Thoracic aorta (tissue), 2 donors: Measurements from ENCODE around the gene LGALS3BP. TPM values are rescaled to one million over a fixed set of nuclear protein-coding genes. Genes with fewer than 3 reads are reported as not detected.
"Not testable (repeated sequence)": the region's sequence is repeated elsewhere in the genome, so short reads cannot be mapped to it uniquely, and the experiment has no call there.

Source experiments
- ATAC-seq: fragments of 150-250 bp; one replicate; pipeline ENCODE4 v1.8.0; 2017; ENCODE audit warnings: low read depth; ENCODE audit not compliant: insufficient number of reproducible peaks, low FRiP score
- DNase-seq: peaks from one replicate; pipeline ENCODE4 v3.0.0-alpha.2; 2020; ENCODE audit warnings: low spot score
- H3K27ac ChIP-seq, 2 donors: fragments of 200-600 bp; sonication (generic); 1 replicate in 1 of 2; 2 replicates in 1 of 2; pipeline ENCODE4 v1.5.1; 2016; ENCODE audit warnings: mild to moderate bottlenecking in 2 of 2, moderate library complexity in 2 of 2
- H3K27me3 ChIP-seq: fragments of 200-600 bp; sonication (generic); replicated peaks from 2 replicates; pipeline ENCODE4 v1.6.0; 2016; ENCODE audit warnings: mild to moderate bottlenecking; ENCODE audit not compliant: insufficient read depth
- H3K36me3 ChIP-seq: fragments of 200-600 bp; sonication (generic); one replicate; pipeline ENCODE4 v1.5.1; 2016
- H3K4me1 ChIP-seq, 2 donors: fragments of 200-600 bp; sonication (generic); 1 replicate in 1 of 2; 2 replicates in 1 of 2; pipeline versions ENCODE4 v1.5.1 to v1.6.0; 2016; ENCODE audit warnings: low read depth in 2 of 2, mild to moderate bottlenecking in 1 of 2; ENCODE audit not compliant: control insufficient read depth in 1 of 2
- H3K4me3 ChIP-seq: fragments of 200-600 bp; sonication (generic); 2 replicates; pipeline ENCODE4 v1.5.1; 2016; ENCODE audit warnings: mild to moderate bottlenecking
- H3K9me3 ChIP-seq: fragments of 200-600 bp; sonication (generic); 2 replicates; pipeline ENCODE4 v1.5.1; 2016
- total RNA-seq, 2 donors: library from RNA; depleted of rRNA; stranded (reverse); fragments of >200 nt; gene quantifications; one replicate each; pipeline versions ENCODE4 v1.1.0 to v1.2.3, GENCODE V29; 2016
- TF ChIP-seq, protein P1 (sequence below): fragments of 200-600 bp; sonication (generic); IDR thresholded peaks from one replicate; pipeline ENCODE4 v1.5.1; 2019; ENCODE audit warnings: antibody characterized with exemption

Gene LGALS3BP
- total RNA-seq, 2 donors from 2014 or later, result 205 to 308 TPM

DNA sequence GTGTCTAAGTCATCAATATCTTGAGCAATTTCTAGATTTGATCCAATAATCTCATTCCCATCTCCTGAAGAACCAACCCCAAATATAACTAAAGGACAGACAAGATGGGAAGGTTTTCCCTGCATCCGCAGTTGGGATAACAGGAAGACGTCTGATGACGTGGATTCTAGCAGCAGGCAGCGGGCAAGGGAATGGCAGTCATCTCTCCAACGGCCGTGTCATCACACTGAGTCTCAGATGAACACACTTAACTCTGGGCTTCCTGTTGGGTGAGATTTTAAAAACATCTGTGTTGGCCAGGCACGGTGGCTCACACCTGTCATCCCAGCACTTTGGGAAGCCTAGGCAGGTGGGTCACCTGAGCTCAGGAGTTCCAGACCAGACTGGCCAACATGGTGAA is 33.6 kb downstream of the LGALS3BP start:
- DNase-seq, result no peak
- no peak for ATAC-seq
- TF ChIP-seq, protein P1, sequence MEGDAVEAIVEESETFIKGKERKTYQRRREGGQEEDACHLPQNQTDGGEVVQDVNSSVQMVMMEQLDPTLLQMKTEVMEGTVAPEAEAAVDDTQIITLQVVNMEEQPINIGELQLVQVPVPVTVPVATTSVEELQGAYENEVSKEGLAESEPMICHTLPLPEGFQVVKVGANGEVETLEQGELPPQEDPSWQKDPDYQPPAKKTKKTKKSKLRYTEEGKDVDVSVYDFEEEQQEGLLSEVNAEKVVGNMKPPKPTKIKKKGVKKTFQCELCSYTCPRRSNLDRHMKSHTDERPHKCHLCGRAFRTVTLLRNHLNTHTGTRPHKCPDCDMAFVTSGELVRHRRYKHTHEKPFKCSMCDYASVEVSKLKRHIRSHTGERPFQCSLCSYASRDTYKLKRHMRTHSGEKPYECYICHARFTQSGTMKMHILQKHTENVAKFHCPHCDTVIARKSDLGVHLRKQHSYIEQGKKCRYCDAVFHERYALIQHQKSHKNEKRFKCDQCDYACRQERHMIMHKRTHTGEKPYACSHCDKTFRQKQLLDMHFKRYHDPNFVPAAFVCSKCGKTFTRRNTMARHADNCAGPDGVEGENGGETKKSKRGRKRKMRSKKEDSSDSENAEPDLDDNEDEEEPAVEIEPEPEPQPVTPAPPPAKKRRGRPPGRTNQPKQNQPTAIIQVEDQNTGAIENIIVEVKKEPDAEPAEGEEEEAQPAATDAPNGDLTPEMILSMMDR, result no peak

GRCh38 chr17:78945455-78945854 is 34.3 kb downstream of the LGALS3BP start:
- H3K4me1 ChIP-seq, DNase-seq, H3K36me3 ChIP-seq, H3K27me3 ChIP-seq, H3K9me3 ChIP-seq, ATAC-seq, H3K27ac ChIP-seq, H3K4me3 ChIP-seq: not testable (repeated sequence)

More for the DNA sequence above, 33.6 kb downstream of the LGALS3BP start:
- H3K4me3 ChIP-seq, result no peak overlapping the region
- H3K4me1 ChIP-seq, result no peaks in the 10 kb centered on the region
- H3K27me3 ChIP-seq, result no peaks in the 10 kb centered on the region
- no peak overlapping the region for H3K27ac ChIP-seq
- no peaks in the 10 kb centered on the region for H3K36me3 ChIP-seq
- H3K9me3 ChIP-seq, result peaks cover 6% of the 10 kb centered on the region

DNA sequence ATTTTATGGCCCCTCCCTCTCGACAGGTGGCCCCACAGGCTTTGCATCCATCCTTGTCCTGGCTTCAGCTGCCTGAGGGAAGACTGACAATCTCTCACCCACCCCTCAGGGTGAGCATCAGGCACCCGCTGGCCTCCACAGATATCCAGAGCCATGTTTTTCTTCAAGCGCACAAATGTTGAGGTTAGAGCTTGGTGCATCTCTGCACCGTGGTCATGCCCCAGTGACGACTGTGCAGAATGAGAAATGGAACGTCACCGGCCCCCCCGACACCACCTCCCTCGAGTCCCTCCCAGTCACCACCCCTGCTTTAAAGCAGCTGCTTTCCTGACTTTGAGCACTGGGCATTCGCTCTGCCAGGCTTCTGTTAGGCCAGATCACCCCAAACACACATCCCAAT is 34.8 kb downstream of the LGALS3BP start:
- ATAC-seq (no peak), DNase-seq (no peak)
- Histone ChIP-seq H3K9me3 (no peaks in the 10 kb centered on the region), H3K4me3 (no peak overlapping the region), H3K4me1 (peaks cover 0 to 8% of the 10 kb centered on the region in 2 donors), H3K36me3 (no peaks in the 10 kb centered on the region), H3K27me3 (no peaks in the 10 kb centered on the region), H3K27ac (no peak overlapping the region)
- TF ChIP-seq, protein P1, result no peak

GRCh38 chr17:78944026-78944425 is 35.7 kb downstream of the LGALS3BP start:
- DNase-seq (no peak), ATAC-seq (no peak)
- TF ChIP-seq, protein P1, result no peak

GRCh38 chr17:78940708-78941107 is 39.0 kb downstream of the LGALS3BP start:
- H3K27me3 ChIP-seq, result no peaks in the 10 kb centered on the region
- H3K4me1 ChIP-seq, result peaks cover 1 to 27% of the 10 kb centered on the region in 2 donors
- TF ChIP-seq, protein P1, result no peak
- H3K36me3 ChIP-seq, result no peaks in the 10 kb centered on the region
- ATAC-seq (no peak), DNase-seq (no peak)
- H3K4me3 ChIP-seq, result no peak overlapping the region
- H3K27ac ChIP-seq, result no peak overlapping the region
- no peaks in the 10 kb centered on the region for H3K9me3 ChIP-seq

More at GRCh38 chr17:78944026-78944425, 35.7 kb downstream of the LGALS3BP start:
- Histone ChIP-seq H3K4me1 (peaks cover 0 to 17% of the 10 kb centered on the region in 2 donors), H3K9me3 (no peaks in the 10 kb centered on the region), H3K27me3 (no peaks in the 10 kb centered on the region), H3K4me3 (no peak overlapping the region), H3K36me3 (no peaks in the 10 kb centered on the region), H3K27ac (no peak overlapping the region)

DNA sequence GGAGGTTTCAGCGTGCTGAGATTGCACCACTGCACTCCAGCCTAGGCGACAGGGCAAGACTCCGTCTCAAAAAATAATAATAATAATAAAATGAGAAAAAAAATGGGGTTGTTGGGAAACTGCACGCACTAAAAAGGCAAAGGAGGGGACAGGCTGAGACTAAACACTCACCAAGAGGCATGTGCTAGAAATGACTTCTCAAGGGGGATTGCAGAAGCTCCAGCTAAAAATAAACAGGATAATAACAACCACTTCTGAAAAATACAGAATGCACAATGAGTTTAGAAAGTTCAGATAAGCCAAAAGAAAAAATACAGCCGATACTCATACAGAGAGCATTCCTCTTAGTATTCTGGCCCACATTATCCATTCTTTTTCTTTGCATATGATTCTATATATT is 39.5 kb downstream of the LGALS3BP start:
- TF ChIP-seq, protein P1, result no peak
- DNase-seq (no peak), ATAC-seq (no peak)
- peaks cover 6 to 31% of the 10 kb centered on the region in 2 donors for H3K4me1 ChIP-seq
- H3K36me3 ChIP-seq, result no peaks in the 10 kb centered on the region
- no peak overlapping the region for H3K4me3 ChIP-seq
- H3K9me3 ChIP-seq, result no peaks in the 10 kb centered on the region
- H3K27ac ChIP-seq, result no peak overlapping the region
- no peaks in the 10 kb centered on the region for H3K27me3 ChIP-seq
